Endothelial cell of umbilical vein (primary cell): ENCODE data around the gene MTARC2. TPM values are rescaled to one million over a fixed set of nuclear protein-coding genes. Genes with fewer than 3 reads are reported as not detected.

Experiments
- BruUV-seq: library from RNA; stranded (reverse); fragments of 400-500 nt; replicated peaks from 2 replicates; lab custom pipeline; 2021; lab: Mats Ljungman, UMichigan
- CTCF ChIA-PET: fragments of 300-600, 350-600 bp; sonication (Branson Sonifier 250); formaldehyde crosslinking; loops from one replicate; lab custom pipeline; 2021; ENCODE audit warnings: antibody characterized with exemption, inconsistent platforms; lab: Charles Lee
- POLR2A ChIA-PET: fragments of 300-600, 350-600 bp; sonication (Branson Sonifier 250); formaldehyde crosslinking; loops from one replicate; lab custom pipeline; 2021; ENCODE audit warnings: antibody characterized with exemption, inconsistent platforms; lab: Charles Lee
- DNase-seq: peaks from one replicate; pipeline ENCODE4 v3.0.0-alpha.2; 2011; ENCODE audit warnings: low read depth, low spot score
- FAIRE-seq: peaks from 2 replicates; lab custom pipeline; 2011; peaks lifted over from hg19 to GRCh38; lab: Jason Lieb, UNC
- H2AFZ ChIP-seq: 2 replicates; pipeline ENCODE4 v1.6.0; 2012; ENCODE audit warnings: low read depth, low read length, control low read depth, inconsistent platforms
- H3K27ac ChIP-seq: 2 replicates; pipeline ENCODE4 v1.5.1; 2011; ENCODE audit warnings: low read depth, mild to moderate bottlenecking, control low read depth, low read length, moderate library complexity; ENCODE audit not compliant: insufficient read depth
- H3K27me3 ChIP-seq, 2 experiments: 2 replicates each; pipeline versions ENCODE4 v1.6.0 to v1.6.1; 2011; ENCODE audit warnings: low read length in 2 of 2, mixed read lengths in 1 of 2; ENCODE audit not compliant: control insufficient read depth in 2 of 2, insufficient read depth in 2 of 2
- H3K36me3 ChIP-seq, 2 experiments: 2 replicates in 1 of 2; 3 replicates in 1 of 2; pipeline ENCODE4 v1.5.1; 2011; ENCODE audit warnings: low read length in 2 of 2, mild to moderate bottlenecking in 1 of 2, moderate library complexity in 1 of 2; ENCODE audit not compliant: control insufficient read depth in 2 of 2, insufficient read depth in 2 of 2; ENCODE audit errors: extremely low read depth in 1 of 2
- H3K4me1 ChIP-seq: 3 replicates; pipeline ENCODE4 v1.5.1; 2011; ENCODE audit warnings: mild to moderate bottlenecking, low read length; ENCODE audit not compliant: control insufficient read depth, insufficient read depth; ENCODE audit errors: extremely low read depth
- H3K4me2 ChIP-seq: 2 replicates; pipeline ENCODE4 v1.6.1; 2011; ENCODE audit warnings: low read length, control low read depth, mixed read lengths; ENCODE audit not compliant: insufficient read depth
- H3K4me3 ChIP-seq, 3 experiments: fragments of 200-600 bp in 1 of 3; sonication (generic), shearing (Covaris generic) in 1 of 3; replicated peaks in 1 of 3; 2 replicates each; pipeline ENCODE4 v1.5.1; 2011 to 2016; ENCODE audit warnings: control low read depth in 3 of 3, low read length in 3 of 3, mild to moderate bottlenecking in 2 of 3, inconsistent platforms in 1 of 3, low read depth in 1 of 3, moderate library complexity in 1 of 3; ENCODE audit not compliant: insufficient read depth in 1 of 3
- H3K79me2 ChIP-seq: 2 replicates; pipeline ENCODE4 v1.6.0; 2012; ENCODE audit warnings: low read length, inconsistent platforms; ENCODE audit not compliant: control insufficient read depth, insufficient read depth
- H3K9ac ChIP-seq: replicated peaks from 2 replicates; pipeline ENCODE3; 2011; ENCODE audit warnings: low read length, control low read depth; ENCODE audit not compliant: insufficient read depth; ENCODE audit errors: extremely low read depth
- H3K9me1 ChIP-seq: replicated peaks from 3 replicates; pipeline ENCODE4 v1.6.0; 2011; ENCODE audit warnings: mild to moderate bottlenecking, low read length; ENCODE audit not compliant: control insufficient read depth, insufficient read depth; ENCODE audit errors: extremely low read depth
- H3K9me3 ChIP-seq: replicated peaks from 2 replicates; pipeline ENCODE4 v1.5.1; 2012; ENCODE audit warnings: low read length, inconsistent platforms; ENCODE audit not compliant: control insufficient read depth, insufficient read depth
- H4K20me1 ChIP-seq: replicated peaks from 2 replicates; pipeline ENCODE3; 2011; ENCODE audit warnings: mild to moderate bottlenecking, low read length; ENCODE audit not compliant: control insufficient read depth, insufficient read depth; ENCODE audit errors: extremely low read depth
- CTCF ChIP-seq, 2 donors: IDR thresholded peaks; 1 replicate in 1 of 2; 2 replicates in 1 of 2; pipeline ENCODE4 v1.5.1; 2011; ENCODE audit warnings: low read length in 2 of 2, mild to moderate bottlenecking in 2 of 2, moderate library complexity in 2 of 2, control low read depth in 1 of 2, inconsistent platforms in 1 of 2, low read depth in 1 of 2; ENCODE audit not compliant: insufficient read depth in 1 of 2; ENCODE audit errors: extremely low read depth in 1 of 2
- EZH2 ChIP-seq: IDR thresholded peaks from 2 replicates; pipeline ENCODE4 v1.6.1; 2012; ENCODE audit warnings: borderline replicate concordance, low read depth, mild to moderate bottlenecking, moderate library complexity, low read length, inconsistent platforms; ENCODE audit not compliant: severe bottlenecking
- FOS ChIP-seq: IDR thresholded peaks from 2 replicates; pipeline ENCODE4 v1.6.1; 2011; ENCODE audit warnings: mild to moderate bottlenecking, low read length, moderate library complexity, borderline replicate concordance; ENCODE audit not compliant: insufficient read depth
- GATA2 ChIP-seq: IDR thresholded peaks from 2 replicates; pipeline ENCODE4 v1.7.0; 2011; ENCODE audit warnings: low read depth, mild to moderate bottlenecking, moderate library complexity, mixed read lengths, low read length; ENCODE audit not compliant: insufficient read length, insufficient read depth
- JUN ChIP-seq: IDR thresholded peaks from 2 replicates; pipeline ENCODE4 v1.6.1; 2011; ENCODE audit warnings: borderline replicate concordance, low read depth; ENCODE audit not compliant: insufficient read length, insufficient read depth
- MAX ChIP-seq: IDR thresholded peaks from 2 replicates; pipeline ENCODE4 v1.6.1; 2011; ENCODE audit not compliant: insufficient read depth, insufficient read length
- MYC ChIP-seq: IDR thresholded peaks from one replicate; pipeline ENCODE4 v1.6.1; 2011; ENCODE audit warnings: mild to moderate bottlenecking, low read depth, low read length
- POLR2A ChIP-seq: IDR thresholded peaks from 2 replicates; pipeline ENCODE4 v1.6.1; 2012; ENCODE audit warnings: low read depth, mild to moderate bottlenecking, control low read depth, low read length
- POLR2AphosphoS5 ChIP-seq: IDR thresholded peaks from 2 replicates; pipeline ENCODE4 v1.6.1; 2012; ENCODE audit warnings: low read depth, mild to moderate bottlenecking, control low read depth, low read length, moderate library complexity; ENCODE audit not compliant: insufficient read depth
- dilution Hi-C: fragments of 300-500 bp; cut with MboI; formaldehyde crosslinking; loops from one replicate; pipeline ENCODE4 v1.15.0; 2019; ENCODE audit warnings: low sequenced_read_pairs; ENCODE audit not compliant: extremely low pct_ligation_motif_present
- intact Hi-C: fragments of 100-400 bp; cut with micrococcal nuclease; formaldehyde crosslinking; loops from one replicate; pipeline ENCODE4 v1.10.0; 2022
- polyA plus RNA-seq, 4 experiments: library from polyadenylated mRNA; depleted of rRNA in 3 of 4; stranded (reverse) in 3 of 4; unstranded in 1 of 4; fragments of >200 nt; gene quantifications; 2 replicates each; pipeline versions ENCODE4 v1.2.1 to v1.2.3, GENCODE V29; 2011 to 2012; ENCODE audit warnings: missing spikeins in 1 of 4
- total RNA-seq: library from RNA; stranded (reverse); gene quantifications from 2 replicates; pipeline ENCODE4 v1.2.3, GENCODE V29; 2021

The MTARC2 gene
- total and polyA plus RNA-seq, 2 donors (not counting 3 experiments of a cell fraction or from before 2014, with no cell fraction given), result 9.8 to 14.1 TPM

GRCh38 chr1:220761688-220762427 is 13.7 kb downstream of the MTARC2 start:
- no peak overlapping the region for H3K4me3 ChIP-seq
- H3K79me2 ChIP-seq, result no peaks in the 10 kb centered on the region
- no peak overlapping the region for H2AFZ ChIP-seq
- H3K4me2 ChIP-seq, result no peak overlapping the region
- FAIRE-seq (peak; percentile 12), DNase-seq (no peak)
- H3K27ac ChIP-seq, result no peak overlapping the region
- no TSS peak for BruUV-seq
- no peaks in the 10 kb centered on the region for H3K9me3 ChIP-seq
- intact Hi-C loops (no loop called here), dilution Hi-C loops (no loop called here)
- POLR2A ChIA-PET, result no interaction called here
- no peaks in the 10 kb centered on the region for H4K20me1 ChIP-seq
- peaks cover 0 to 5% of the 10 kb centered on the region in 2 experiments for H3K36me3 ChIP-seq
- no peaks in the 10 kb centered on the region for H3K27me3 ChIP-seq
- H3K4me1 ChIP-seq, result no peaks in the 10 kb centered on the region
- H3K9me1 ChIP-seq, result no peaks in the 10 kb centered on the region
- no peak for TF ChIP-seq MYC
- no peak for TF ChIP-seq POLR2AphosphoS5
- no peak for TF ChIP-seq CTCF (IDR thresholded peaks at IDR 0.05; ENCODE audit: extremely low read depth in 1 of 2, insufficient read depth in 1 of 2, low read depth in 1 of 2, low read length in 2 of 2)
- no peak for TF ChIP-seq JUN
- no peak for TF ChIP-seq POLR2A
- TF ChIP-seq MAX, result no peak
- no peak for TF ChIP-seq GATA2
- TF ChIP-seq EZH2, result no peak
- TF ChIP-seq FOS, result no peak
- no peak overlapping the region for H3K9ac ChIP-seq
- CTCF ChIA-PET, result interaction anchor here (0.6 to 4.0 kb wide), 5 partner anchors 13 to 771 kb away, joined by 3 to 21 read pairs (median 4); no protein-coding TSS in a partner anchor
